Measurements from ENCODE around the gene DNM3.

DNA sequence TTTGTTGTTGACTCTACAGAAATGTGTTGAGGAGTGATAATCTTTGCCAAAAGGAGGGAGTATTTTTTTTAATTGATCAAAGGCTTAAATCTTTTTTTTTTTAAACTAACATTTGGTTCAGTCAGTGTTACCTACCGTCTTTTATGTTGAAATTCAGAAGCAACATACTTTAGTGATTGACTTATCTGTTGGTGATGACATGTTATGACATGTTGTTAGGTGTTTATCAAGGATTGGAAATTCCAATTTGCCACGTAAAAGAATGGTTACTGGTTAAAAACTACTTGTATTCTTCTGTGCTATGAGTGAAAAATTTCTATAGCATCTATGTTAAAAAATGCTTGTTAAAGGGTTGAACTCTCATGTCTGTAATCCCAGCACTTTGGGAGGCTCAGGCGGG, 61.2 kb downstream of the DNM3 start:
- TF ChIP-seq, protein P1, sequence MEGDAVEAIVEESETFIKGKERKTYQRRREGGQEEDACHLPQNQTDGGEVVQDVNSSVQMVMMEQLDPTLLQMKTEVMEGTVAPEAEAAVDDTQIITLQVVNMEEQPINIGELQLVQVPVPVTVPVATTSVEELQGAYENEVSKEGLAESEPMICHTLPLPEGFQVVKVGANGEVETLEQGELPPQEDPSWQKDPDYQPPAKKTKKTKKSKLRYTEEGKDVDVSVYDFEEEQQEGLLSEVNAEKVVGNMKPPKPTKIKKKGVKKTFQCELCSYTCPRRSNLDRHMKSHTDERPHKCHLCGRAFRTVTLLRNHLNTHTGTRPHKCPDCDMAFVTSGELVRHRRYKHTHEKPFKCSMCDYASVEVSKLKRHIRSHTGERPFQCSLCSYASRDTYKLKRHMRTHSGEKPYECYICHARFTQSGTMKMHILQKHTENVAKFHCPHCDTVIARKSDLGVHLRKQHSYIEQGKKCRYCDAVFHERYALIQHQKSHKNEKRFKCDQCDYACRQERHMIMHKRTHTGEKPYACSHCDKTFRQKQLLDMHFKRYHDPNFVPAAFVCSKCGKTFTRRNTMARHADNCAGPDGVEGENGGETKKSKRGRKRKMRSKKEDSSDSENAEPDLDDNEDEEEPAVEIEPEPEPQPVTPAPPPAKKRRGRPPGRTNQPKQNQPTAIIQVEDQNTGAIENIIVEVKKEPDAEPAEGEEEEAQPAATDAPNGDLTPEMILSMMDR (IDR thresholded peaks at IDR 0.05): no peak
- no peak for TF ChIP-seq POLR2A (IDR thresholded peaks at IDR 0.05)

All from lower leg skin (tissue), 3 donors.